GM23338 (cell line): Measurements from ENCODE around the gene RNU6-8. TPM values are rescaled to one million over a fixed set of nuclear protein-coding genes. Genes with fewer than 3 reads are reported as not detected.

Source experiments
- ATAC-seq: fragments of 200-7000 bp; cut with Tn5 transposase; 3 replicates; pipeline ENCODE4 v1.9.1; 2020
- DNase-seq: peaks from one replicate; pipeline ENCODE4 v3.0.0-alpha.2; 2015; ENCODE audit warnings: low spot score
- H2AFZ ChIP-seq: fragments of 200-600 bp; sonication (generic); 2 replicates; pipeline ENCODE4 v1.8.0; 2016; ENCODE audit warnings: antibody characterized with exemption, mild to moderate bottlenecking, moderate library complexity
- H3F3A ChIP-seq: fragments of 200-600 bp; sonication (generic); replicated peaks from 2 replicates; pipeline ENCODE4 v1.8.0; 2017; ENCODE audit warnings: antibody characterized with exemption, mixed run types, low read depth
- H3K27ac ChIP-seq: fragments of 200-600 bp; sonication (generic); 2 replicates; pipeline ENCODE4 v1.6.1; 2016; ENCODE audit warnings: low read depth
- H3K27me3 ChIP-seq: fragments of 200-600 bp; sonication (generic); 2 replicates; pipeline ENCODE4 v1.8.0; 2016; ENCODE audit warnings: mild to moderate bottlenecking, mixed run types, moderate library complexity; ENCODE audit not compliant: insufficient read depth
- H3K36me3 ChIP-seq: fragments of 200-600 bp; sonication (generic); 2 replicates; pipeline ENCODE4 v1.8.0; 2016; ENCODE audit warnings: mild to moderate bottlenecking; ENCODE audit not compliant: insufficient read depth
- H3K4me1 ChIP-seq: fragments of 200-600 bp; sonication (generic); 2 replicates; pipeline ENCODE4 v1.8.0; 2016; ENCODE audit warnings: mild to moderate bottlenecking, moderate library complexity; ENCODE audit not compliant: insufficient read depth
- H3K4me2 ChIP-seq: fragments of 200-600 bp; sonication (generic); 2 replicates; pipeline ENCODE4 v1.7.1; 2017; ENCODE audit warnings: mixed run types
- H3K4me3 ChIP-seq: fragments of 200-600 bp; sonication (generic); 2 replicates; pipeline ENCODE4 v1.6.1; 2016; ENCODE audit warnings: mixed run types
- H3K79me2 ChIP-seq: fragments of 200-600 bp; sonication (generic); replicated peaks from 2 replicates; pipeline ENCODE4 v1.8.0; 2017; ENCODE audit warnings: mild to moderate bottlenecking; ENCODE audit not compliant: insufficient read depth
- H3K9me2 ChIP-seq: fragments of 200-600 bp; sonication (generic); 2 replicates; pipeline ENCODE4 v1.8.0; 2017; ENCODE audit not compliant: insufficient read depth
- H4K20me1 ChIP-seq: fragments of 200-600 bp; sonication (generic); replicated peaks from 2 replicates; pipeline ENCODE4 v1.8.0; 2017; ENCODE audit warnings: mild to moderate bottlenecking; ENCODE audit not compliant: insufficient read depth
- H3K27ac Mint-ChIP-seq: 2 replicates; pipeline ENCODE4 v1.8.0; 2020; ENCODE audit warnings: inconsistent platforms, mild to moderate bottlenecking, moderate library complexity, mixed read lengths
- H3K27me3 Mint-ChIP-seq: 3 replicates; pipeline ENCODE4 v1.8.0; 2022; ENCODE audit warnings: low read depth, mild to moderate bottlenecking, moderate library complexity, mixed read lengths, inconsistent platforms; ENCODE audit not compliant: insufficient read depth, poor library complexity
- H3K36me3 Mint-ChIP-seq: 3 replicates; pipeline ENCODE4 v1.8.0; 2021; ENCODE audit warnings: low read depth, mild to moderate bottlenecking, inconsistent platforms, moderate library complexity, mixed read lengths
- H3K4me1 Mint-ChIP-seq: 3 replicates; pipeline ENCODE4 v1.8.0; 2020; ENCODE audit warnings: mild to moderate bottlenecking, inconsistent platforms, mixed read lengths
- H3K4me3 Mint-ChIP-seq: 3 replicates; pipeline ENCODE4 v1.8.0; 2021; ENCODE audit warnings: moderate library complexity, mild to moderate bottlenecking, inconsistent platforms, mixed read lengths
- H3K9me3 Mint-ChIP-seq: 3 replicates; pipeline ENCODE4 v1.8.0; 2020; ENCODE audit warnings: moderate library complexity, mild to moderate bottlenecking, inconsistent platforms, mixed read lengths
- CREB1 ChIP-seq: fragments of 250-450 bp; sonication (Bioruptor Pico); IDR thresholded peaks from 2 replicates; pipeline ENCODE4 v1.5.0; 2020; ENCODE audit warnings: low read depth, mild to moderate bottlenecking, moderate library complexity
- EZH2 ChIP-seq: fragments of 200-600 bp; sonication (generic); IDR thresholded peaks from one replicate; pipeline ENCODE4 v1.8.0; 2017; ENCODE audit warnings: antibody characterized with exemption, mild to moderate bottlenecking, low read depth; ENCODE audit not compliant: unreplicated experiment
- EZH2phosphoT487 ChIP-seq: fragments of 200-600 bp; sonication (generic); IDR thresholded peaks from one replicate; pipeline ENCODE4 v1.8.1; 2018; ENCODE audit warnings: antibody characterized with exemption; ENCODE audit not compliant: unreplicated experiment
- POLR2AphosphoS5 ChIP-seq: IDR thresholded peaks from 2 replicates; pipeline ENCODE4 v1.6.1; 2016; ENCODE audit warnings: antibody characterized with exemption, low read depth
- polyA plus RNA-seq: library from polyadenylated mRNA; unstranded; fragments of >200 nt; fragmentation: Nextera tagmentation; extraction: Ambion mirVana; gene quantifications from 2 replicates; pipeline ENCODE4 v1.2.1, GENCODE V29; 2016
- total RNA-seq: library from RNA; depleted of rRNA; stranded (reverse); fragments of >200 nt; shearing (Covaris generic); gene quantifications from 2 replicates; pipeline ENCODE4 v1.2.3, GENCODE V29; 2014
- TF ChIP-seq, protein P1 (sequence below): IDR thresholded peaks from 2 replicates; pipeline ENCODE4 v1.6.1; 2016; ENCODE audit warnings: antibody characterized with exemption
- TF ChIP-seq, protein P2 (sequence below): IDR thresholded peaks from one replicate; pipeline ENCODE4 v1.6.1; 2018; ENCODE audit warnings: antibody characterized with exemption; ENCODE audit not compliant: unreplicated experiment
- TF ChIP-seq, protein P3 (sequence below), 2 experiments: fragments of 200-600 bp in 1 of 2; sonication (generic) in 1 of 2; conservative IDR thresholded peaks; 2 replicates each; pipeline versions ENCODE4 v1.5.1 to v1.6.1; 2016 to 2017; ENCODE audit warnings: antibody characterized with exemption in 2 of 2, low read depth in 2 of 2, mild to moderate bottlenecking in 2 of 2, moderate library complexity in 1 of 2
- TF ChIP-seq, protein P4 (sequence below): fragments of 250-450 bp; sonication (Bioruptor Pico); IDR thresholded peaks from 2 replicates; pipeline ENCODE4 v1.5.0; 2020; ENCODE audit warnings: mild to moderate bottlenecking, moderate library complexity

Gene RNU6-8
- total and polyA plus RNA-seq, 2 experiments from 2014 or later: 39.1 TPM; not detected in 1

DNA sequence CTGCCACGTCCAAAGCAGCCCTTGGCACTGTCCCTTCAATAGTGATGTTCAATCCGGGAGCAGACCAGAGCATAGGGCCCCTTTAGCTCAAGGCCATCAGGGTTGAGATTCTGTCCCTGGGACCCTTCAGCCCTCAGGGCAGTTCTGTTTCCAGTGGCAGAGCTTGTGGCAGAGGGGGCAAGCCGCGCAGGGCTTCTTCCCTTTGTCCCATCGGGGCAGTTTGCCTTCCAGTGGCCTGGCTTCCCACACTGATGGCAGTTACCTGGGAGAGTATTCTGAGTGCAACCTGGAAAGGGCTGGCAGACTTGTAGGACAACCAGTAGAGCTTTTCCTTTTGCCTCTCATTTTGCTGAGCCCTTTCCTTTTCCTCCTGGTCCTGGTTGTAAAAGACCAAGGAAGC is 43.7 kb upstream of the RNU6-8 start:
- H3K27me3 Mint-ChIP-seq: peaks cover 2% of the 10 kb centered on the region
- Histone ChIP-seq H2AFZ (no peak overlapping the region), H3K27me3 (no peaks in the 10 kb centered on the region), H3K79me2 (no peaks in the 10 kb centered on the region), H3K27ac (no peak overlapping the region), H3K9me2 (no peaks in the 10 kb centered on the region; the same call in 1 of the 2 replicates), H3K4me2 (no peak overlapping the region), H3K36me3 (no peaks in the 10 kb centered on the region), H4K20me1 (no peaks in the 10 kb centered on the region), H3F3A (no peaks in the 10 kb centered on the region), H3K4me1 (no peaks in the 10 kb centered on the region), H3K4me3 (no peak overlapping the region)
- H3K9me3 Mint-ChIP-seq: peaks cover 4% of the 10 kb centered on the region; the same call in 2 of the 3 replicates
- no peak overlapping the region for H3K27ac Mint-ChIP-seq
- TF ChIP-seq POLR2AphosphoS5 (no peak), CREB1 (CRISPR knock-in tag) (no peak), EZH2phosphoT487 (no peak), EZH2 (no peak)
- TF ChIP-seq, protein P1, sequence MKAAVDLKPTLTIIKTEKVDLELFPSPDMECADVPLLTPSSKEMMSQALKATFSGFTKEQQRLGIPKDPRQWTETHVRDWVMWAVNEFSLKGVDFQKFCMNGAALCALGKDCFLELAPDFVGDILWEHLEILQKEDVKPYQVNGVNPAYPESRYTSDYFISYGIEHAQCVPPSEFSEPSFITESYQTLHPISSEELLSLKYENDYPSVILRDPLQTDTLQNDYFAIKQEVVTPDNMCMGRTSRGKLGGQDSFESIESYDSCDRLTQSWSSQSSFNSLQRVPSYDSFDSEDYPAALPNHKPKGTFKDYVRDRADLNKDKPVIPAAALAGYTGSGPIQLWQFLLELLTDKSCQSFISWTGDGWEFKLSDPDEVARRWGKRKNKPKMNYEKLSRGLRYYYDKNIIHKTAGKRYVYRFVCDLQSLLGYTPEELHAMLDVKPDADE: no peak
- TF ChIP-seq, protein P2, sequence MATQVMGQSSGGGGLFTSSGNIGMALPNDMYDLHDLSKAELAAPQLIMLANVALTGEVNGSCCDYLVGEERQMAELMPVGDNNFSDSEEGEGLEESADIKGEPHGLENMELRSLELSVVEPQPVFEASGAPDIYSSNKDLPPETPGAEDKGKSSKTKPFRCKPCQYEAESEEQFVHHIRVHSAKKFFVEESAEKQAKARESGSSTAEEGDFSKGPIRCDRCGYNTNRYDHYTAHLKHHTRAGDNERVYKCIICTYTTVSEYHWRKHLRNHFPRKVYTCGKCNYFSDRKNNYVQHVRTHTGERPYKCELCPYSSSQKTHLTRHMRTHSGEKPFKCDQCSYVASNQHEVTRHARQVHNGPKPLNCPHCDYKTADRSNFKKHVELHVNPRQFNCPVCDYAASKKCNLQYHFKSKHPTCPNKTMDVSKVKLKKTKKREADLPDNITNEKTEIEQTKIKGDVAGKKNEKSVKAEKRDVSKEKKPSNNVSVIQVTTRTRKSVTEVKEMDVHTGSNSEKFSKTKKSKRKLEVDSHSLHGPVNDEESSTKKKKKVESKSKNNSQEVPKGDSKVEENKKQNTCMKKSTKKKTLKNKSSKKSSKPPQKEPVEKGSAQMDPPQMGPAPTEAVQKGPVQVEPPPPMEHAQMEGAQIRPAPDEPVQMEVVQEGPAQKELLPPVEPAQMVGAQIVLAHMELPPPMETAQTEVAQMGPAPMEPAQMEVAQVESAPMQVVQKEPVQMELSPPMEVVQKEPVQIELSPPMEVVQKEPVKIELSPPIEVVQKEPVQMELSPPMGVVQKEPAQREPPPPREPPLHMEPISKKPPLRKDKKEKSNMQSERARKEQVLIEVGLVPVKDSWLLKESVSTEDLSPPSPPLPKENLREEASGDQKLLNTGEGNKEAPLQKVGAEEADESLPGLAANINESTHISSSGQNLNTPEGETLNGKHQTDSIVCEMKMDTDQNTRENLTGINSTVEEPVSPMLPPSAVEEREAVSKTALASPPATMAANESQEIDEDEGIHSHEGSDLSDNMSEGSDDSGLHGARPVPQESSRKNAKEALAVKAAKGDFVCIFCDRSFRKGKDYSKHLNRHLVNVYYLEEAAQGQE: no peak
- TF ChIP-seq, protein P3, sequence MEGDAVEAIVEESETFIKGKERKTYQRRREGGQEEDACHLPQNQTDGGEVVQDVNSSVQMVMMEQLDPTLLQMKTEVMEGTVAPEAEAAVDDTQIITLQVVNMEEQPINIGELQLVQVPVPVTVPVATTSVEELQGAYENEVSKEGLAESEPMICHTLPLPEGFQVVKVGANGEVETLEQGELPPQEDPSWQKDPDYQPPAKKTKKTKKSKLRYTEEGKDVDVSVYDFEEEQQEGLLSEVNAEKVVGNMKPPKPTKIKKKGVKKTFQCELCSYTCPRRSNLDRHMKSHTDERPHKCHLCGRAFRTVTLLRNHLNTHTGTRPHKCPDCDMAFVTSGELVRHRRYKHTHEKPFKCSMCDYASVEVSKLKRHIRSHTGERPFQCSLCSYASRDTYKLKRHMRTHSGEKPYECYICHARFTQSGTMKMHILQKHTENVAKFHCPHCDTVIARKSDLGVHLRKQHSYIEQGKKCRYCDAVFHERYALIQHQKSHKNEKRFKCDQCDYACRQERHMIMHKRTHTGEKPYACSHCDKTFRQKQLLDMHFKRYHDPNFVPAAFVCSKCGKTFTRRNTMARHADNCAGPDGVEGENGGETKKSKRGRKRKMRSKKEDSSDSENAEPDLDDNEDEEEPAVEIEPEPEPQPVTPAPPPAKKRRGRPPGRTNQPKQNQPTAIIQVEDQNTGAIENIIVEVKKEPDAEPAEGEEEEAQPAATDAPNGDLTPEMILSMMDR (conservative IDR thresholded peaks at IDR 0.05; ENCODE audit: low read depth in 2 of 2): no peak
- TF ChIP-seq, protein P4, sequence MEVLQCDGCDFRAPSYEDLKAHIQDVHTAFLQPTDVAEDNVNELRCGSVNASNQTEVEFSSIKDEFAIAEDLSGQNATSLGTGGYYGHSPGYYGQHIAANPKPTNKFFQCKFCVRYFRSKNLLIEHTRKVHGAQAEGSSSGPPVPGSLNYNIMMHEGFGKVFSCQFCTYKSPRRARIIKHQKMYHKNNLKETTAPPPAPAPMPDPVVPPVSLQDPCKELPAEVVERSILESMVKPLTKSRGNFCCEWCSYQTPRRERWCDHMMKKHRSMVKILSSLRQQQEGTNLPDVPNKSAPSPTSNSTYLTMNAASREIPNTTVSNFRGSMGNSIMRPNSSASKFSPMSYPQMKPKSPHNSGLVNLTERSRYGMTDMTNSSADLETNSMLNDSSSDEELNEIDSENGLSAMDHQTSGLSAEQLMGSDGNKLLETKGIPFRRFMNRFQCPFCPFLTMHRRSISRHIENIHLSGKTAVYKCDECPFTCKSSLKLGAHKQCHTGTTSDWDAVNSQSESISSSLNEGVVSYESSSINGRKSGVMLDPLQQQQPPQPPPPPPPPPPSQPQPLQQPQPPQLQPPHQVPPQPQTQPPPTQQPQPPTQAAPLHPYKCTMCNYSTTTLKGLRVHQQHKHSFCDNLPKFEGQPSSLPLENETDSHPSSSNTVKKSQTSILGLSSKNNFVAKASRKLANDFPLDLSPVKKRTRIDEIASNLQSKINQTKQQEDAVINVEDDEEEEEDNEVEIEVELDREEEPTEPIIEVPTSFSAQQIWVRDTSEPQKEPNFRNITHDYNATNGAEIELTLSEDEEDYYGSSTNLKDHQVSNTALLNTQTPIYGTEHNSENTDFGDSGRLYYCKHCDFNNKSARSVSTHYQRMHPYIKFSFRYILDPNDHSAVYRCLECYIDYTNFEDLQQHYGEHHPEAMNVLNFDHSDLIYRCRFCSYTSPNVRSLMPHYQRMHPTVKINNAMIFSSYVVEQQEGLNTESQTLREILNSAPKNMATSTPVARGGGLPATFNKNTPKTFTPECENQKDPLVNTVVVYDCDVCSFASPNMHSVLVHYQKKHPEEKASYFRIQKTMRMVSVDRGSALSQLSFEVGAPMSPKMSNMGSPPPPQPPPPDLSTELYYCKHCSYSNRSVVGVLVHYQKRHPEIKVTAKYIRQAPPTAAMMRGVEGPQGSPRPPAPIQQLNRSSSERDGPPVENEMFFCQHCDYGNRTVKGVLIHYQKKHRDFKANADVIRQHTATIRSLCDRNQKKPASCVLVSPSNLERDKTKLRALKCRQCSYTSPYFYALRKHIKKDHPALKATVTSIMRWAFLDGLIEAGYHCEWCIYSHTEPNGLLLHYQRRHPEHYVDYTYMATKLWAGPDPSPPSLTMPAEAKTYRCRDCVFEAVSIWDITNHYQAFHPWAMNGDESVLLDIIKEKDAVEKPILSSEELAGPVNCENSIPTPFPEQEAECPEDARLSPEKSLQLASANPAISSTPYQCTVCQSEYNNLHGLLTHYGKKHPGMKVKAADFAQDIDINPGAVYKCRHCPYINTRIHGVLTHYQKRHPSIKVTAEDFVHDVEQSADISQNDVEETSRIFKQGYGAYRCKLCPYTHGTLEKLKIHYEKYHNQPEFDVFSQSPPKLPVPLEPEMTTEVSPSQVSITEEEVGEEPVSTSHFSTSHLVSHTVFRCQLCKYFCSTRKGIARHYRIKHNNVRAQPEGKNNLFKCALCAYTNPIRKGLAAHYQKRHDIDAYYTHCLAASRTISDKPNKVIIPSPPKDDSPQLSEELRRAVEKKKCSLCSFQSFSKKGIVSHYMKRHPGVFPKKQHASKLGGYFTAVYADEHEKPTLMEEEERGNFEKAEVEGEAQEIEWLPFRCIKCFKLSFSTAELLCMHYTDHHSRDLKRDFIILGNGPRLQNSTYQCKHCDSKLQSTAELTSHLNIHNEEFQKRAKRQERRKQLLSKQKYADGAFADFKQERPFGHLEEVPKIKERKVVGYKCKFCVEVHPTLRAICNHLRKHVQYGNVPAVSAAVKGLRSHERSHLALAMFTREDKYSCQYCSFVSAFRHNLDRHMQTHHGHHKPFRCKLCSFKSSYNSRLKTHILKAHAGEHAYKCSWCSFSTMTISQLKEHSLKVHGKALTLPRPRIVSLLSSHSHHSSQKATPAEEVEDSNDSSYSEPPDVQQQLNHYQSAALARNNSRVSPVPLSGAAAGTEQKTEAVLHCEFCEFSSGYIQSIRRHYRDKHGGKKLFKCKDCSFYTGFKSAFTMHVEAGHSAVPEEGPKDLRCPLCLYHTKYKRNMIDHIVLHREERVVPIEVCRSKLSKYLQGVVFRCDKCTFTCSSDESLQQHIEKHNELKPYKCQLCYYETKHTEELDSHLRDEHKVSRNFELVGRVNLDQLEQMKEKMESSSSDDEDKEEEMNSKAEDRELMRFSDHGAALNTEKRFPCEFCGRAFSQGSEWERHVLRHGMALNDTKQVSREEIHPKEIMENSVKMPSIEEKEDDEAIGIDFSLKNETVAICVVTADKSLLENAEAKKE: no peak
- H3K4me3 Mint-ChIP-seq: no peak overlapping the region
- DNase-seq (no peak), ATAC-seq (no peak)
- H3K4me1 Mint-ChIP-seq: no peaks in the 10 kb centered on the region
- H3K36me3 Mint-ChIP-seq: no peaks in the 10 kb centered on the region
